RWPE1 (cell line): ENCODE data around the gene NUB1.

Experiments used
- CTCF ChIA-PET: fragments of 350-600 bp; sonication (Branson Sonifier 250); formaldehyde crosslinking; extraction: SDS; loops from one replicate; lab custom pipeline; 2021; lab: Yijun Ruan, JAX
- POLR2A ChIA-PET: fragments of 400-600 bp; formaldehyde crosslinking; extraction: SDS; loops from one replicate; lab custom pipeline; 2020; ENCODE audit warnings: antibody characterized with exemption; ENCODE audit not compliant: low non-redundant PET; lab: Yijun Ruan, JAX
- DNase-seq: peaks from one replicate; pipeline ENCODE4 v3.0.0; 2012; ENCODE audit warnings: low spot score
- H3K27ac ChIP-seq: fragments of 450-650 bp; 2 replicates; pipeline ENCODE4 v1.5.1; 2017
- CTCF ChIP-seq: fragments of 450-650 bp; conservative IDR thresholded peaks from 2 replicates; pipeline ENCODE4 v1.5.1; 2017; ENCODE audit warnings: low read depth, mild to moderate bottlenecking

NUB1 gene

DNA sequence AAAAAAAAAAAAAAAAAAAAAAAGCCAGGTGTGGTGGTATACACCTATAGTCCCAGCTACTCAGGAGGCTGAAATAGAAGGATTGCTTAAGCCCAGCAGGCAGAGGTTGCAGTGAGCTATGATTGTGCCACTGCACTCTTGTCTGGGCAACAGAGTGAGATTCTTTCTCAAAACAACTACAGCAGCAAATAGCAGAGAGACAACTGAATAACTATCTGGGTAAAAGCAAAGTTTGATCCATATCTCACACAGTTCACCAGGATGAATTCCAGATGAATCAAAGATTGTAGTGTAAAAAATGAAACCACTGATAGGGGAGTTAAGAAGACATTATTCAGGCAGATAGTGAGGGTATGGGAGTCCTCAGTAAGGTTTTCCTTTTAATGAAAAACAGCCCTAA, 11.4 kb upstream of the NUB1 start:
- DNase-seq: no peak
- CTCF ChIA-PET: no interaction called here
- no peak for TF ChIP-seq CTCF
- POLR2A ChIA-PET: no interaction called here
- no peak overlapping the region for H3K27ac ChIP-seq

DNA sequence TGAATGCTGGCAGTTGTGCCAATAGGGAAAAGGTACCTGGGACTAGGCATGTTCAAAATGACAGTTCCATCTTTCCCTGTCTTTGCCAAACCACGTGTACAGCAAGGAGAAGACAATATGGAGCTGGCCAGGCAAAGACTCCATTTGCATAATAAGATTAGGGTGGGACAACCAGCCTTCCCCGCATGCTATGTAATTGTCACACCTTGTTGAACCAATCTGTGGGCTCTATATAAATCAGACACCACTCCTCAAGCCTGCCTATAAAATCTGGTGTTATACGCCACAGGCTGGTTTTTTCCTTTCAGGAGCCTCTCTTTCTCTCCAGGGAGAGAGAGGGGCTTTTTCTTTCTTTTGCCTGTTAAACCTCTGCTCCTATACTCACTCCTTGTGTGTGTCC, 11.0 kb upstream of the NUB1 start:
- ChIA-PET CTCF (no interaction called here), POLR2A (no interaction called here)
- no peak for DNase-seq
- no peak overlapping the region for H3K27ac ChIP-seq
- no peak for TF ChIP-seq CTCF

DNA sequence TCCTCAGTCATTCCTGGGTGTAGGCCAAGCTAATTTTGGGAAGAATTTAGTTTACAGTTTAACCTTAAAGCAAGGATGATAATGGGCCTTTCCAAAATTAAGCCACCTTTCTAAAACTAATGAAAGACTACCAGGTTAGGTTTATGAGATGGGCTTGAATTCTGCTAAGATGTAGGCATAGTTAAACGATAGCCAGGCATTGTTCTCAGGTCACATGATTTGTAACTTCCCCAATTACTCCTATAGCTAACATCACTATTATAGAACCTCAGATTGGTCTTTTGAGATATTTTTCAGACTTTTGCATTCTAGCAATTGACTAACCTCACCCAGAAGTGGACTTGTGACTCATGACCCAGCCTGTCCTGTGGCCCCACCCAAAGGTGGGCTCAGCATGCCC, 7.0 kb upstream of the NUB1 start:
- POLR2A ChIA-PET: no interaction called here
- no peak for DNase-seq

DNA sequence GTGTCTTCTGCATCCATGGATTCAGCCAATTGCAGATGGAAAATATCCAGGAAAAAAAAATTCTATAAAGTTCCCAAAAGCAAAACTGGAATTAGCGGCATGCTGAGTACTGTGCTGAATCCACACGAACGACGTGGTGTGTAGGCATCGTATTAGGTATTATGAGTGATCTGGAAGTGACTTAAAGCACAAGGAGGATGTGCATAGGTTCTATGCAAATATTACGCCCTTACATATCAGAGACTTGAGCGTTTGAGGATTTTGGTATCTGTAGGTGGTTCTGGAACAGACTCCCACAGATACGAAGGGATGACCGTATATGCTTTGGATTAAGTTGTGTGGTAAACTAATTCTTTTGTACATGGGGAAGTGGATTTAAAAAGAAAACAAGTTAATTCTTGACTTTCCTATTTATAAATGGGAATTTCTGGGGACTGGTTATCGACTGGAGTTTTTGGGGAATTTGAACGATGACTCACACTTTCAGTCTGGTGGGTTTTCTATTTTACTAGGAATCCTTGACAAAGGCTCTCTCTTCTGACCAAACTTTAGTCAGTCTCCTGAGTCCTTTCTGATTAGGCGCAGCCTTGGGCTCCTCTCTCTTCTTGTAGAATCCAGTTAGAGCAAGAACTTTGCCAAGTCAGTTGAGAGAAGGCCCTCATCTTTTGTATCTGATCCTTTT, 5.4 kb upstream of the NUB1 start:
- DNase-seq: no peak
- POLR2A ChIA-PET: no interaction called here
- CTCF ChIA-PET: no interaction called here
- TF ChIP-seq CTCF: no peak
- no peak overlapping the region for H3K27ac ChIP-seq

More for the DNA sequence above, 7.0 kb upstream of the NUB1 start:
- H3K27ac ChIP-seq: no peak overlapping the region
- CTCF ChIA-PET: no interaction called here
- no peak for TF ChIP-seq CTCF

DNA sequence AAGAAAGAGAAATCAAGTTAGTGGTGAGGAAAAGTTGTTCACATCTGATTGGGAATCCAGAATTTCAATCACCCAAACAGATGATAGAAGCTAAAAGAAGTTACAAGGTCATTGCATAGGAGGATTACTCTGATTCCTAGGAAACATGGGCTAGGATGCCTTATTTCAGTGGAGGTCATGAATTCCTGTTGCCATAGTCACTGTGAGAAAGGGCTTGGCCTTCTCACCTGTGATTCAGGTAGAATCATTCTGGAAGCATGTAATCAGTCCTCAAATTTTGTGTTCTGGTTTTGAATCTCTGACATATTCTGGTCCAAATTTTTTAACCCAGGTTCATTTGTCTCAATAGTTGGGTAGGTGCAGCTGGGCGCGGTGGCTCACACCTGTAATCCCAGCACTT, 4.3 kb upstream of the NUB1 start:
- ChIA-PET CTCF (no interaction called here), POLR2A (no interaction called here)
- no peak for DNase-seq
- H3K27ac ChIP-seq: no peak overlapping the region
- no peak for TF ChIP-seq CTCF

DNA sequence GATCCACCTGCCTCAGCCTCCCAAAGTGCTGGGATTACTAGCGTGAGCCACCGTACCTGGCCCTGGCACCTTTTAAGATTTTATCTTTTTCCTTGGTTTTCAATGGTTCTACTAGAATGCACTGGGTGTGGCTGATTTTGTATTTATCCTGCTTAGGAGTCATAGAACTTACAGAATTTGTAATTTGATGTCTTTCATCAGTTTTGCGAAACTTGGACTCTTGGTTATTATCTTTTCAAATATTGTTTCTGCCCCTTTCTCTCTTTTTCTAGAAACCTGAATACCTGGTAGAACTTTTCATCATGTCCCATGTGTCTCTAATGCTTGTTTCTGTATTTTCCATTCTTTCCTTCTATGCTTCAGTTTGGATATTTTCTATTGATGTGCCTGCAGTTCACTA, 2.8 kb upstream of the NUB1 start:
- DNase-seq: no peak
- no peak overlapping the region for H3K27ac ChIP-seq
- TF ChIP-seq CTCF: no peak
- ChIA-PET CTCF (no interaction called here), POLR2A (no interaction called here)
